HepG2 (cell line): ENCODE measurements around the gene FBXO4.

Experiments
- CENPT ChIP-seq: sonication (generic); formaldehyde crosslinking; IDR thresholded peaks from 2 replicates; pipeline ENCODE4 v1.8.0; 2022; ENCODE audit warnings: low read depth, mild to moderate bottlenecking, moderate library complexity, missing genetic modification reagents
- DNMT1 ChIP-seq: sonication (generic); formaldehyde crosslinking; IDR thresholded peaks from 2 replicates; pipeline ENCODE4 v1.5.1; 2020; ENCODE audit warnings: mild to moderate bottlenecking, missing genetic modification reagents
- ELF1 ChIP-seq: sonication (generic); formaldehyde crosslinking; IDR thresholded peaks from 2 replicates; pipeline ENCODE4 v1.4.0; 2020; ENCODE audit warnings: missing genetic modification reagents
- EP300 ChIP-seq, 3 experiments: sonication (generic) in 1 of 3; formaldehyde crosslinking in 1 of 3; IDR thresholded peaks; 2 replicates each; pipeline versions ENCODE4 v1.5.1 to v1.6.1; 2011 to 2020; ENCODE audit warnings: low read depth in 2 of 3, low read length in 2 of 3, borderline replicate concordance in 1 of 3, improper control_type of control experiment in 1 of 3, mild to moderate bottlenecking in 1 of 3, missing genetic modification reagents in 1 of 3, moderate library complexity in 1 of 3
- FOXA1 ChIP-seq, 2 experiments: fragments of 450-650 bp in 1 of 2; sonication (generic) in 1 of 2; formaldehyde crosslinking in 1 of 2; IDR thresholded peaks; 2 replicates each; pipeline versions ENCODE4 v1.4.0 to v1.6.1; 2016 to 2020; ENCODE audit warnings: missing genetic modification reagents in 1 of 2
- GABPA ChIP-seq, 2 experiments: IDR thresholded peaks; 2 replicates each; pipeline ENCODE4 v1.6.1; 2011 to 2016; ENCODE audit warnings: low read depth in 2 of 2, low read length in 1 of 2, missing biosample characterization in 1 of 2, missing genetic modification characterization in 1 of 2
- POLR2A ChIP-seq, 2 experiments: IDR thresholded peaks; 2 replicates each; pipeline ENCODE4 v1.6.1; 2011; ENCODE audit warnings: low read depth in 2 of 2, low read length in 2 of 2, mild to moderate bottlenecking in 1 of 2, moderate library complexity in 1 of 2; ENCODE audit not compliant: insufficient read depth in 1 of 2
- TOPORS ChIP-seq: sonication (generic); formaldehyde crosslinking; IDR thresholded peaks from 2 replicates; pipeline ENCODE4 v1.8.0; 2023; ENCODE audit warnings: mild to moderate bottlenecking, missing genetic modification reagents
- ZNF296 ChIP-seq: sonication (generic); formaldehyde crosslinking; conservative IDR thresholded peaks from 2 replicates; pipeline ENCODE4 v1.5.0; 2020; ENCODE audit warnings: mild to moderate bottlenecking, missing genetic modification reagents
- ZNF432 ChIP-seq: sonication (generic); formaldehyde crosslinking; IDR thresholded peaks from 2 replicates; pipeline ENCODE4 v1.5.0; 2020; ENCODE audit warnings: missing genetic modification reagents, mild to moderate bottlenecking, borderline replicate concordance
- ZNF598 ChIP-seq: sonication (generic); formaldehyde crosslinking; IDR thresholded peaks from 2 replicates; pipeline ENCODE4 v1.5.1; 2020; ENCODE audit warnings: mild to moderate bottlenecking, missing genetic modification reagents, borderline replicate concordance
- ZSCAN29 ChIP-seq: sonication (generic); formaldehyde crosslinking; conservative IDR thresholded peaks from 2 replicates; pipeline ENCODE4 v1.4.0; 2020; ENCODE audit warnings: mild to moderate bottlenecking, missing genetic modification reagents
- TF ChIP-seq, protein P1 (sequence below): sonication (generic); formaldehyde crosslinking; IDR thresholded peaks from 2 replicates; pipeline ENCODE4 v1.4.0; 2020; ENCODE audit warnings: missing genetic modification reagents
- TF ChIP-seq, protein P2 (sequence below): sonication (generic); formaldehyde crosslinking; IDR thresholded peaks from 2 replicates; pipeline ENCODE4 v1.5.0; 2020; ENCODE audit warnings: mild to moderate bottlenecking, missing genetic modification reagents, moderate library complexity

DNA sequence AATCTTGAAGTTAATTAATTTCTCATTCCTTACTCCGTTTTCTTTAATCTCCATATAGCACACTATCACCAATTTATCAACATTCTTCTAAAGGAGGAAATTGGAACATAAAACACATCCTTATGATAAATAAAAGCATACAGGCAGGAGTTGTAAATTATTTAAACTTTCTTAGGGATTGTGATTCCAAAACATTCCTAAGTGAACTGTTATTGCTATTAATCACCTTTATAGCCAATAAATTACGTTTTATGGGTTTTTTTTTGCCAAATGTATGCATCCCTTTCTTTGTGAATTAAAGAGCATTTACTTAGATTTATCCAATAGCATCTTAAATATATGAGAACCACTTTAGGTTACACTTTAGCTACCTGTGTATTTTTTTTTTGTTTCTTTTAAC, 55.3 kb downstream of the FBXO4 start:
- TF ChIP-seq DNMT1 (CRISPR knock-in tag), result no peak
- no peak for TF ChIP-seq POLR2A (IDR thresholded peaks at IDR 0.05; ENCODE audit: insufficient read depth in 1 of 2, low read depth in 2 of 2, low read length in 2 of 2)
- TF ChIP-seq, protein P1, sequence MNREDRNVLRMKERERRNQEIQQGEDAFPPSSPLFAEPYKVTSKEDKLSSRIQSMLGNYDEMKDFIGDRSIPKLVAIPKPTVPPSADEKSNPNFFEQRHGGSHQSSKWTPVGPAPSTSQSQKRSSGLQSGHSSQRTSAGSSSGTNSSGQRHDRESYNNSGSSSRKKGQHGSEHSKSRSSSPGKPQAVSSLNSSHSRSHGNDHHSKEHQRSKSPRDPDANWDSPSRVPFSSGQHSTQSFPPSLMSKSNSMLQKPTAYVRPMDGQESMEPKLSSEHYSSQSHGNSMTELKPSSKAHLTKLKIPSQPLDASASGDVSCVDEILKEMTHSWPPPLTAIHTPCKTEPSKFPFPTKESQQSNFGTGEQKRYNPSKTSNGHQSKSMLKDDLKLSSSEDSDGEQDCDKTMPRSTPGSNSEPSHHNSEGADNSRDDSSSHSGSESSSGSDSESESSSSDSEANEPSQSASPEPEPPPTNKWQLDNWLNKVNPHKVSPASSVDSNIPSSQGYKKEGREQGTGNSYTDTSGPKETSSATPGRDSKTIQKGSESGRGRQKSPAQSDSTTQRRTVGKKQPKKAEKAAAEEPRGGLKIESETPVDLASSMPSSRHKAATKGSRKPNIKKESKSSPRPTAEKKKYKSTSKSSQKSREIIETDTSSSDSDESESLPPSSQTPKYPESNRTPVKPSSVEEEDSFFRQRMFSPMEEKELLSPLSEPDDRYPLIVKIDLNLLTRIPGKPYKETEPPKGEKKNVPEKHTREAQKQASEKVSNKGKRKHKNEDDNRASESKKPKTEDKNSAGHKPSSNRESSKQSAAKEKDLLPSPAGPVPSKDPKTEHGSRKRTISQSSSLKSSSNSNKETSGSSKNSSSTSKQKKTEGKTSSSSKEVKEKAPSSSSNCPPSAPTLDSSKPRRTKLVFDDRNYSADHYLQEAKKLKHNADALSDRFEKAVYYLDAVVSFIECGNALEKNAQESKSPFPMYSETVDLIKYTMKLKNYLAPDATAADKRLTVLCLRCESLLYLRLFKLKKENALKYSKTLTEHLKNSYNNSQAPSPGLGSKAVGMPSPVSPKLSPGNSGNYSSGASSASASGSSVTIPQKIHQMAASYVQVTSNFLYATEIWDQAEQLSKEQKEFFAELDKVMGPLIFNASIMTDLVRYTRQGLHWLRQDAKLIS (CRISPR knock-in tag), result no peak
- no peak for TF ChIP-seq FOXA1 (IDR thresholded peaks at IDR 0.05)
- TF ChIP-seq FOXA1 (CRISPR knock-in tag; IDR thresholded peaks at IDR 0.05), result no peak
- TF ChIP-seq EP300 (IDR thresholded peaks at IDR 0.05; ENCODE audit: low read depth in 2 of 2, low read length in 2 of 2), result no peak
- no peak for TF ChIP-seq EP300 (CRISPR knock-in tag; IDR thresholded peaks at IDR 0.05; ENCODE audit: borderline replicate concordance)
- TF ChIP-seq ZNF296 (CRISPR knock-in tag), result no peak
- TF ChIP-seq CENPT, result no peak
- TF ChIP-seq, protein P2, sequence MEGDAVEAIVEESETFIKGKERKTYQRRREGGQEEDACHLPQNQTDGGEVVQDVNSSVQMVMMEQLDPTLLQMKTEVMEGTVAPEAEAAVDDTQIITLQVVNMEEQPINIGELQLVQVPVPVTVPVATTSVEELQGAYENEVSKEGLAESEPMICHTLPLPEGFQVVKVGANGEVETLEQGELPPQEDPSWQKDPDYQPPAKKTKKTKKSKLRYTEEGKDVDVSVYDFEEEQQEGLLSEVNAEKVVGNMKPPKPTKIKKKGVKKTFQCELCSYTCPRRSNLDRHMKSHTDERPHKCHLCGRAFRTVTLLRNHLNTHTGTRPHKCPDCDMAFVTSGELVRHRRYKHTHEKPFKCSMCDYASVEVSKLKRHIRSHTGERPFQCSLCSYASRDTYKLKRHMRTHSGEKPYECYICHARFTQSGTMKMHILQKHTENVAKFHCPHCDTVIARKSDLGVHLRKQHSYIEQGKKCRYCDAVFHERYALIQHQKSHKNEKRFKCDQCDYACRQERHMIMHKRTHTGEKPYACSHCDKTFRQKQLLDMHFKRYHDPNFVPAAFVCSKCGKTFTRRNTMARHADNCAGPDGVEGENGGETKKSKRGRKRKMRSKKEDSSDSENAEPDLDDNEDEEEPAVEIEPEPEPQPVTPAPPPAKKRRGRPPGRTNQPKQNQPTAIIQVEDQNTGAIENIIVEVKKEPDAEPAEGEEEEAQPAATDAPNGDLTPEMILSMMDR (CRISPR knock-in tag), result no peak
- TF ChIP-seq TOPORS (CRISPR knock-in tag), result no peak
- no peak for TF ChIP-seq GABPA (IDR thresholded peaks at IDR 0.05; ENCODE audit: low read depth, low read length)
- TF ChIP-seq GABPA (CRISPR knock-in tag; IDR thresholded peaks at IDR 0.05; ENCODE audit: low read depth), result no peak
- no peak for TF ChIP-seq ZSCAN29 (CRISPR knock-in tag)
- no peak for TF ChIP-seq ZNF598 (CRISPR knock-in tag)
- no peak for TF ChIP-seq ELF1 (CRISPR knock-in tag)
- no peak for TF ChIP-seq ZNF432 (CRISPR knock-in tag)
